OCI-LY3 (cell line): ENCODE results near the gene FBLL1.

ENCODE experiments used
- H2AFZ ChIP-seq: fragments of 200-600, 300-600 bp; shearing (Covaris generic); 2 replicates; pipeline ENCODE4 v1.6.0; 2014; ENCODE audit warnings: antibody characterized with exemption, low read depth, low read length
- H3K27ac ChIP-seq: fragments of 200-600, 300-600 bp; sonication (generic); 2 replicates; pipeline ENCODE4 v1.5.1; 2014; ENCODE audit warnings: mild to moderate bottlenecking, low read length, moderate library complexity, mixed read lengths
- H3K27me3 ChIP-seq: fragments of 200-600, 300-600 bp; sonication (generic); 2 replicates; pipeline ENCODE4 v1.6.1; 2014; ENCODE audit warnings: low read depth, low read length, mixed read lengths
- H3K36me3 ChIP-seq: fragments of 200-600, 300-600 bp; sonication (generic); replicated peaks from 2 replicates; pipeline ENCODE3; 2014; ENCODE audit warnings: low read depth, low read length, mixed read lengths
- H3K4me1 ChIP-seq: fragments of 300-600, 200-600 bp; sonication (generic); 2 replicates; pipeline ENCODE4 v1.6.1; 2014; ENCODE audit warnings: low read length, mixed read lengths
- H3K4me2 ChIP-seq: fragments of 200-600, 300-600 bp; sonication (generic); 2 replicates; pipeline ENCODE4 v1.6.1; 2014; ENCODE audit warnings: low read length, mixed read lengths
- H3K4me3 ChIP-seq: fragments of 300-600, 200-600 bp; sonication (generic); 2 replicates; pipeline ENCODE4 v1.5.1; 2014; ENCODE audit warnings: antibody characterized with exemption, mild to moderate bottlenecking, low read length, moderate library complexity
- H3K79me2 ChIP-seq: fragments of 300-600, 200-600 bp; shearing (Covaris generic); 2 replicates; pipeline ENCODE4 v1.6.1; 2014; ENCODE audit warnings: mild to moderate bottlenecking, low read length, mixed read lengths
- H3K9ac ChIP-seq: fragments of 300-600, 200-600 bp; shearing (Covaris generic); 2 replicates; pipeline ENCODE4 v1.6.0; 2014; ENCODE audit warnings: mild to moderate bottlenecking, low read length, moderate library complexity
- H3K9me3 ChIP-seq: fragments of 200-600, 300-600 bp; shearing (Covaris generic); 2 replicates; pipeline ENCODE4 v1.6.1; 2014; ENCODE audit warnings: low read length, mixed read lengths; ENCODE audit not compliant: insufficient read depth
- H4K20me1 ChIP-seq: fragments of 200-600, 300-600 bp; sonication (generic); 2 replicates; pipeline ENCODE4 v1.6.1; 2016; ENCODE audit warnings: low read length, mixed read lengths; ENCODE audit not compliant: insufficient read depth
- CTCF ChIP-seq: fragments of 200-600, 300-600 bp; sonication (generic); IDR thresholded peaks from 2 replicates; pipeline ENCODE4 v1.5.1; 2014; ENCODE audit warnings: antibody characterized with exemption, low read length, low read depth
- EZH2phosphoT487 ChIP-seq: fragments of 200-600 bp; shearing (Covaris generic); IDR thresholded peaks from 2 replicates; pipeline ENCODE4 v1.6.1; 2018; ENCODE audit warnings: antibody characterized with exemption, mixed run types, low read depth

FBLL1 gene

GRCh38 chr5:168486136-168486879, 42.8 kb upstream of the FBLL1 start, which contains the start of gene RARS1:
Gene RARS1, plus strand, starts transcription at chr5:168486471. Its CDS starts 28 bp downstream, at chr5:168486499.
- no peaks in the 10 kb centered on the region for H3K27me3 ChIP-seq
- TF ChIP-seq CTCF (peak; percentile 86), EZH2phosphoT487 (no peak)
- peaks cover 21% of the 10 kb centered on the region for H3K79me2 ChIP-seq
- H2AFZ ChIP-seq = peak within 1 kb of the TSS; percentile 99
- H3K36me3 ChIP-seq = peaks cover 24% of the 10 kb centered on the region
- H3K4me2 ChIP-seq = peak within 1 kb of the TSS; percentile 99
- H4K20me1 ChIP-seq = no peaks in the 10 kb centered on the region
- peak within 1 kb of the TSS; percentile 79 for H3K9ac ChIP-seq
- peak within 1 kb of the TSS; percentile 33 for H3K27ac ChIP-seq
- H3K4me3 ChIP-seq = peak within 1 kb of the TSS; percentile 92
- peaks cover 15% of the 10 kb centered on the region for H3K4me1 ChIP-seq
- no peaks in the 10 kb centered on the region for H3K9me3 ChIP-seq

- peaks cover 12% of the 10 kb centered on the region for H3K4me1 ChIP-seq
- no peak overlapping the region for H3K27ac ChIP-seq
- no peak for TF ChIP-seq CTCF
- TF ChIP-seq EZH2phosphoT487 = no peak
- H3K36me3 ChIP-seq = peaks cover 50% of the 10 kb centered on the region
- H3K9me3 ChIP-seq = no peaks in the 10 kb centered on the region
- H3K79me2 ChIP-seq = peaks cover 21% of the 10 kb centered on the region
- no peak overlapping the region for H2AFZ ChIP-seq
- no peak overlapping the region for H3K4me3 ChIP-seq
- H3K4me2 ChIP-seq = no peak overlapping the region
- H4K20me1 ChIP-seq = no peaks in the 10 kb centered on the region
- no peaks in the 10 kb centered on the region for H3K27me3 ChIP-seq
- no peak overlapping the region for H3K9ac ChIP-seq
These were observed 40.0 kb upstream of the FBLL1 start for GRCh38 chr5:168489059-168489458.

DNA sequence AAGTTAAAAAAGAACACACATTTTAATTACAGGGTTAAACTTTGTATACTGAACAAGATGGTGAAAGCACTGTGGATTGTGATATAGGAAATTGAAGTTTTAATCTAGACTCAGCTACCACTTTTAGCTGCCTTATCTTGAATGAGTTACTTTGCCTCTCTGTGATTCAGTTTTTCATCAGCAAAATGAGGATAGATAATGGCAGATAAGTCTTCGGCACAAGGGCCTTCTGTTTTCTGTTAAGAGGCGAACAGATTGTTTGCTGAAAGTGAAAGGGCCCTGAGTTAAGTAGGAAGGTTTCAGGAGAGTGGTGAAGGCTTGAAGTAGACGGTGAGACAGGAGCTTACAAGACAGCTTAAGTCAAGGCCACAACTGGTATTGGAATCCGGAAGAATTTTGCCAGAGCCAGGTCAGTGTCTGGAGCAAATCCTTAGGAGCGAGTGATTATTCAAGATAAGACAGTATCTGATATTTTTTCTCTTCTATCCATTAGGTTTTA, 35.0 kb upstream of the FBLL1 start:
- no peaks in the 10 kb centered on the region for H3K27me3 ChIP-seq
- no peak overlapping the region for H3K4me3 ChIP-seq
- no peak overlapping the region for H2AFZ ChIP-seq
- H4K20me1 ChIP-seq = no peaks in the 10 kb centered on the region
- H3K27ac ChIP-seq = no peak overlapping the region
- peaks cover 68% of the 10 kb centered on the region for H3K36me3 ChIP-seq
- H3K79me2 ChIP-seq = 0 out of 2 replicates have a peak, but pooled peaks cover 3% of the 10 kb centered on the region
- no peaks in the 10 kb centered on the region for H3K9me3 ChIP-seq
- no peak overlapping the region for H3K9ac ChIP-seq
- no peak overlapping the region for H3K4me2 ChIP-seq
- no peak for TF ChIP-seq EZH2phosphoT487
- TF ChIP-seq CTCF = no peak
- H3K4me1 ChIP-seq = no peaks in the 10 kb centered on the region

GRCh38 chr5:168502563-168503237, 26.4 kb upstream of the FBLL1 start:
- no peak overlapping the region for H3K4me3 ChIP-seq
- H2AFZ ChIP-seq = no peak overlapping the region
- no peaks in the 10 kb centered on the region for H4K20me1 ChIP-seq
- H3K9ac ChIP-seq = no peak overlapping the region
- H3K4me2 ChIP-seq = no peak overlapping the region
- H3K79me2 ChIP-seq = no peaks in the 10 kb centered on the region
- no peaks in the 10 kb centered on the region for H3K9me3 ChIP-seq
- H3K4me1 ChIP-seq = no peaks in the 10 kb centered on the region
- no peak overlapping the region for H3K27ac ChIP-seq
- no peak for TF ChIP-seq EZH2phosphoT487
- TF ChIP-seq CTCF = no peak
- peaks cover 49% of the 10 kb centered on the region for H3K36me3 ChIP-seq
- H3K27me3 ChIP-seq = no peaks in the 10 kb centered on the region
